CD4-positive, alpha-beta T cell treated with Interleukin-6 at 100 ng/mL for 8 hours (primary cell): ENCODE results near the gene RAPGEF4.
A peak's percentile ranks its signal among the peaks of the same experiment; 100 is the strongest.
"Not testable (repeated sequence)": the region's sequence is repeated elsewhere in the genome, so short reads cannot be mapped to it uniquely, and the experiment has no call there.

Source experiments
- DNase-seq: peaks from one replicate; pipeline ENCODE4 v3.0.0-alpha.2; 2020; ENCODE audit warnings: mixed read lengths, low spot score

Gene RAPGEF4

DNA sequence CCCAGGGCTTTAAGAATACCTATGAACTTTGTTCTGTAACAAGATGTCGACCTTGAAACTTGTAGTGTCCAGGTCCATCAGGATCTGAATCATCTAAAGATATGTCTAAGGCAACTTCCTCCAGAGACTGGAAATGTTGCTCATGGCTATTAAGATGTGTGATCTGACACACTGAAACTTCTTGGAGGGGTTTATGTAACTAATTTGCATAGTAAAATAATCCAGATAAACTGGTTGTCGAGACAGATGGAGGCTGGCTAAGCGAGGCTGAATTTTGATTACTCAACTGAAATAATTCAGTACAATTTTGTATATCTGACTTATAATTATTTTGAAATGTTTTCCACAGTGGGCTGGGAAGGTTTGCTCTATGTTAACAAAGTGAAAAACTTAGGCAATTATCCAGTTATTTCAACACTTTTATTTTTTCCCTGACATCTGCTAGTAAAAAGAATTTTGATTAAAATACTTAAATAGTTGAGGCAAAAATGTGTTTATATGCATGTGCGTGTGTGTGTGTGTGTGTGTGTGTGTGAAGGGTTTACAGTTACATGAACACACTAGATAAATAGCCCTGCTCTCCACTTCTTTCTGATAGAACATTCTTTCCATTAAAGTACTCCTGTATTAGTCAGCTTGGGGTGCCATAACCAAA is 328.6 kb downstream of the RAPGEF4 start:
- DNase-seq, result no peak

DNA sequence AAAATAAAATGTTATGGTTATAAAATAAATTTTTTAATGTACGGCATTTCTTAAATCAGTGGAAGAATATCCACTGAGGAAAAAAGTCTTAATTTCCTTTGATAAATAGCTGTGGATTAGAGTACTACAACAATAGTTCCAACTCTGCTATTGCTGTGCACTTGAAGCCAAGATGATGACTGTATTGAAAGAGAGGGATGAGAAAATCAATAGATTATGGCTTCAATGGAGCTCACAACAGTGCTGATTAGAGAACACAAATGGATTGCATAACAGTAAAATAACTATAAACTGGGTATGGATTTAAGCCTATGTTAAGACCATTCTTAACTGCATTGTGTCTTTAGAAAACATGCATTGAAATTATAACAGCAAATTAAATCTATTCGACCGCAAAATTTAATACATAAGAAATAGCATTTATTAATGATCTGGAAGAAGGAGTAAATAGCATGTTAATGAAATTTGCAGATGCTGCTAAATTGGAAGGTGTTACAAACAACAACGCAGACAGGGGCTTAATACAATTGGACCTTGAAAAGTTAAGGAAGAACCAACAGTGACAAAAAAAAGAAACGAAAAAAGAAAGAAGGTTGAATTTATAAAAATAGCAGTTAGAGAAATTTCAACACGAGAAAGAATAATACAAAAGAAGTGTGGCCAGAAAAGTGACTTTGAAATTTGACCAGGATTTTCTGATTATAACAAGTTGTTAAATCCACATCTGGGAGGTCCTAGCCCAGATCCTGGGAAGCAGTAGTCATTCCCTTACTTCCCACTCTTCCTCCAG is 331.4 kb downstream of the RAPGEF4 start:
- no peak for DNase-seq

- DNase-seq, result no peak
Observed at GRCh38 chr2:173075056-173075780, 339.6 kb downstream of the RAPGEF4 start.

GRCh38 chr2:173075781-173076580 is 340.3 kb downstream of the RAPGEF4 start, which contains the start of gene MAP3K20:
TSS of gene MAP3K20 (plus strand) at chr2:173075846. CDS start at chr2:173091032, 15,186 bp downstream.
- DNase-seq, result peak; percentile 24

- peak; percentile 2 for DNase-seq
Observed at GRCh38 chr2:173076581-173077345, 341.1 kb downstream of the RAPGEF4 start.

DNA sequence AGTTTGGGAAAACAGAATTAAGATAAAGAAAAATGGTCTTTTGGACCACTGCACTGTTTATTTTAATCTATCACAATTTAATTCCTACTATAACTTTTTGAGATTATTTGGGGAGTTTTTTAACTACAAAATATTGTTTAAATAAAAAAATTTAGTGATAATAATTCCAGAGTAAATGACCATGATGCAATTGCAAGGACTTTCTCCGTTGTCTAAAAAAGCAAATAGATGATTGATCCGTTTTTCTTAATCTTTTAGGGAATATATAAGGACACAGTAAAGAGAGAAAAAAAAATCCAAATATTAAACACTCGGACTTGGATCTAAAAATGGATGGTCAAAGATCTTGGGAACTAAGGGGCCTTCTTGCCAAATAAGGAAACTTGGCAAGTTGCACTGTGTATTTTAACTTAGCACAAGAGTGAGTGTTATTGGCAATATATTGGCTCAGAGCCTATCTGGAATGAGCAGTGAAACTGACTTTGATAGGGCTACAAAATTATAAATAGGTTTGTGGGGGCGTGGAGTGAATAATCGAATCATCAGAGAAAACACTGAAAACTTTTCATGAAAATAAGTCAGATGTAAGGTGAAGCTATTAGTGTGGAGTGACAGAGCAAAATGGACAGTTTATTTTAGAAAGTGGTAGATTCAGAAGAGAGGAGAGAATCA is 342.0 kb downstream of the RAPGEF4 start:
- no peak for DNase-seq

- no peak for DNase-seq
Observed at GRCh38 chr2:173079141-173079540, 343.5 kb downstream of the RAPGEF4 start.

- DNase-seq, result no peak
Observed at GRCh38 chr2:173079973-173080860, 344.6 kb downstream of the RAPGEF4 start.

GRCh38 chr2:173086518-173087213 is 351.0 kb downstream of the RAPGEF4 start:
- DNase-seq, result no peak

DNA sequence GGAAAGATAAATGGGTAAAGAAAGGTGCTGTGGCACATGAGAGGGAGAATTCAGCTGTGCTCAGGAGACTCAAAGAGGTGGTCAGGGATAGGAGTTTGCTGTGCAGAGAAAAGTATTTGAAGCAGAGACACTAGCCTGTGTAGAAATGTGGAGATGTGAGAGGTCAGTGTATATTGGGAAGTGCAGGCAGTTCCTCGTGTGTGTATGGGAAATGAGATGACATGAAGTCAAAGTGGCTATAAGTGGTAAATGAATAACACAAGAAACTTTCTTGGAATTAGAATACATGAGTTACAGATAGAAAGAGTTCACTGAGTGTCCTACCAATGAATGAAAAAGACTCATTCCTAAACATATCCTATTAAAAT is 351.6 kb downstream of the RAPGEF4 start:
- DNase-seq, result no peak

- no peak for DNase-seq
Observed at GRCh38 chr2:173087793-173088496, 352.3 kb downstream of the RAPGEF4 start.

GRCh38 chr2:173090276-173090877 is 354.7 kb downstream of the RAPGEF4 start:
- DNase-seq, result no peak

DNA sequence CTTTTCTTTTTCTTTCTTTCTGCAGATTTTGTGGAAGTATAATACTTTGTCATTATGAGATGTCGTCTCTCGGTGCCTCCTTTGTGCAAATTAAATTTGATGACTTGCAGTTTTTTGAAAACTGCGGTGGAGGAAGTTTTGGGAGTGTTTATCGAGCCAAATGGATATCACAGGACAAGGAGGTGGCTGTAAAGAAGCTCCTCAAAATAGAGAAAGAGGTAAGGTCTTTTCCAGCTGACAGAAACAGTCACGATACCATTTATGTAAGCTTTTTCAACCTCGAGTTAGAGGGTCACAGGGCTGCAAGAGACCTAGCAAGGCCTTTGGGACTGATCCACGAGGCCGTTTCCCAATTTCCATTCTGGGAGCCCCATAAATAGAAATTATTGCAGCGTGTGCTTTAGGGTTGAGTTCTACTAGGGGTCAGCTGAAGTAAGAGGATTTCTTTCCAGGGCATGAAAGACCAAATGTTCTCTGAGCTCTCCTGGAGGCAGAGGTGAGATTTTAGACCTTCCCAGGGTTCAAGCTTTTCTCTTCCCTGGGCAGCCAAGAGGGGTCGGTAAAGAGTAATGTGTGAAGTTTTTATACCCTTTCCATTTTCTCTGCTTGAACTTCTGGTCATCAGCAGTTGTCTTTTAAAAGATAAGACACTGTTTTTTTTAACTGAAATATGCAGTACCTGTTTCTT is 355.5 kb downstream of the RAPGEF4 start:
- DNase-seq, result no peak

DNA sequence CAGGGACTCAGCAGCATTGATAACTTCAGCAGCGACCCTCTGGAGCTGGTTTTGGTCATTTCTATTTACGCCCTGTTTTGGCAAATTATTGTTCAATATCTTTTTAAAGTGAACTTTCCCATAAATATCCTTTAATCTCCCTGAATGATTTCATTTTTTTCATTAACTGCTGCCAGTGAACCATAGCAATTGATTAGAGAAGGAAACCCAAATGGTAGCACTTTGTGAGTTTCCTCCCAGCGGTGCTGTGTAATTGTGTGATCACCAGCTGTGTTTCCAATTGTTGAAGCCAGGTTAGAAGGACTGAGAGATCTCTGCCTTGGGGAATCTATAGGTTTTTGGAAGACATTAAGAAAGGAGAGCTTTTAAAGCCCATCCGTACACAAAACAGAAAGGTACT is 356.3 kb downstream of the RAPGEF4 start:
- DNase-seq, result no peak

GRCh38 chr2:173092844-173093402 is 357.3 kb downstream of the RAPGEF4 start:
- DNase-seq, result no peak

- DNase-seq, result not testable (repeated sequence)
Observed at GRCh38 chr2:173093617-173094016, 358.0 kb downstream of the RAPGEF4 start.

DNA sequence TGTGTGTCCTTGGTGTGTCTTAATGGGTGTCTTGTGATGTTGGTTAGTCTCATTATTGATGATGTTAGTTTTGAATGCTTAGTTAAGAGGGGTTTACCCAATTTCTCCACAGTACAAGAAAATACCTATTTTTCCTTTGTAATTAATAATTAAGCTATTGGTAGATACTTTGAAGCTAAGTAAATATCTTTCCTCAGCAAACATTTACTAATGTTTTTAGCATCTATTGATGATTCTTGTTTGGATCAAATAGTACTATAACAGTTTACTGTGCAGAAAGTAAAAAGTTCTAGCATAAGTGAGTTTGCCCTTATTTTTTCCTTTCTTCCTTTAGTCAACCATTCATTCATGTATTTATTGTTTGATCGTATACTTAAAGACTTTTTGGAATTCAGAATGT is 359.1 kb downstream of the RAPGEF4 start:
- no peak for DNase-seq
